A549 (cell line): ENCODE data around the gene FRMD1. TPM values are rescaled to one million over a fixed set of nuclear protein-coding genes. Genes with fewer than 3 reads are reported as not detected.

Source experiments
- ATAC-seq, 2 experiments: fragments of 200-7000 bp in 1 of 2; fragments of >200 bp in 1 of 2; cut with Nextera tagmentation in 1 of 2; cut with Tn5 transposase in 1 of 2; 3 replicates each; pipeline versions ENCODE4 v1.8.0 to v1.9.1; 2018 to 2020; ENCODE audit warnings: mild to moderate bottlenecking in 1 of 2, moderate library complexity in 1 of 2
- CTCF ChIA-PET: fragments of 300-600 bp; sonication (Branson Sonifier 250); formaldehyde crosslinking; extraction: SDS; loops from one replicate; lab custom pipeline; 2021; ENCODE audit warnings: antibody characterized with exemption, inconsistent platforms; lab: Yijun Ruan, JAX
- POLR2A ChIA-PET: fragments of 350-600 bp; formaldehyde crosslinking; extraction: SDS; loops from one replicate; lab custom pipeline; 2021; ENCODE audit warnings: antibody characterized with exemption, inconsistent platforms; lab: Yijun Ruan, JAX
- DNase-seq, 2 experiments: peaks; one replicate each; pipeline versions ENCODE4 v3.0.0 to v3.0.0-alpha.2; 2011 to 2016; ENCODE audit warnings: low read depth in 1 of 2, low spot score in 1 of 2
- FAIRE-seq: peaks from 2 replicates; lab custom pipeline; 2011; peaks lifted over from hg19 to GRCh38; lab: Jason Lieb, UNC
- H3K27ac ChIP-seq, 2 experiments: fragments of >200 bp; sonication (Bioruptor Twin); formaldehyde crosslinking; 3 replicates each; pipeline ENCODE4 v1.5.1; 2016 to 2017
- H3K4me1 ChIP-seq: fragments of >200 bp; sonication (Bioruptor Twin); formaldehyde crosslinking; 3 replicates; pipeline ENCODE4 v1.6.1; 2016
- H3K4me2 ChIP-seq: fragments of >200 bp; sonication (Bioruptor Twin); formaldehyde crosslinking; 3 replicates; pipeline ENCODE4 v1.6.1; 2016
- H3K4me3 ChIP-seq: fragments of >200 bp; sonication (Bioruptor Twin); formaldehyde crosslinking; 3 replicates; pipeline ENCODE4 v1.5.1; 2016
- H3K9me3 ChIP-seq: fragments of >200 bp; sonication (Bioruptor Twin); formaldehyde crosslinking; 3 replicates; pipeline ENCODE4 v1.6.1; 2016
- BHLHE40 ChIP-seq: IDR thresholded peaks from 2 replicates; pipeline ENCODE4 v1.6.1; 2012; ENCODE audit warnings: low read depth, low read length, inconsistent platforms
- CBX2 ChIP-seq: fragments of 200-600 bp; sonication (generic); IDR thresholded peaks from 2 replicates; pipeline ENCODE4 v1.6.1; 2016; ENCODE audit warnings: low read depth, mild to moderate bottlenecking, borderline replicate concordance
- CHD2 ChIP-seq: fragments of 150-350 bp; IDR thresholded peaks from 2 replicates; pipeline ENCODE4 v1.6.1; 2014; ENCODE audit warnings: low read length; ENCODE audit not compliant: partially characterized antibody
- CHD4 ChIP-seq: fragments of 200-600 bp; sonication (generic); IDR thresholded peaks from 2 replicates; pipeline ENCODE4 v1.6.1; 2016; ENCODE audit warnings: antibody characterized with exemption, mild to moderate bottlenecking, borderline replicate concordance
- HDAC2 ChIP-seq: fragments of 200-600 bp; sonication (generic); IDR thresholded peaks from 2 replicates; pipeline ENCODE4 v1.6.1; 2016
- HES2 ChIP-seq: fragments of >200 bp; sonication (Bioruptor Twin); formaldehyde crosslinking; IDR thresholded peaks from 2 replicates; pipeline ENCODE4 v1.6.1; 2016
- HOXA7 ChIP-seq: fragments of 250-450 bp; sonication (Bioruptor Pico); IDR thresholded peaks from 2 replicates; pipeline ENCODE4 v1.5.0; 2020; ENCODE audit warnings: mild to moderate bottlenecking, moderate library complexity
- HOXB13 ChIP-seq: fragments of 250-450 bp; sonication (Bioruptor Pico); IDR thresholded peaks from 2 replicates; pipeline ENCODE4 v1.5.0; 2020; ENCODE audit warnings: low read depth, mild to moderate bottlenecking, moderate library complexity
- HOXB5 ChIP-seq: fragments of 250-450 bp; sonication (Bioruptor Pico); IDR thresholded peaks from 2 replicates; pipeline ENCODE4 v1.5.0; 2020; ENCODE audit warnings: mild to moderate bottlenecking, moderate library complexity
- JUN ChIP-seq, 2 experiments: fragments of >200 bp; sonication (Bioruptor Twin); formaldehyde crosslinking; IDR thresholded peaks; 2 replicates in 1 of 2; 3 replicates in 1 of 2; pipeline ENCODE4 v1.6.1; 2016 to 2017
- JUNB ChIP-seq: fragments of >200 bp; sonication (Bioruptor Twin); formaldehyde crosslinking; IDR thresholded peaks from 2 replicates; pipeline ENCODE4 v1.6.1; 2016
- KDM5A ChIP-seq: fragments of 200-600 bp; sonication (generic); IDR thresholded peaks from 2 replicates; pipeline ENCODE4 v1.6.1; 2016; ENCODE audit warnings: antibody characterized with exemption, mild to moderate bottlenecking
- MAFK ChIP-seq: fragments of 450-650 bp; IDR thresholded peaks from 2 replicates; pipeline ENCODE4 v1.6.1; 2014; ENCODE audit not compliant: partially characterized antibody
- MAX ChIP-seq: IDR thresholded peaks from 2 replicates; pipeline ENCODE4 v1.6.1; 2012
- MAZ ChIP-seq: fragments of 150-350 bp; IDR thresholded peaks from 2 replicates; pipeline ENCODE4 v1.6.1; 2014; ENCODE audit warnings: antibody characterized with exemption, low read depth, low read length, borderline replicate concordance
- MYC ChIP-seq: IDR thresholded peaks from 2 replicates; pipeline ENCODE4 v1.6.1; 2012; ENCODE audit warnings: mild to moderate bottlenecking, inconsistent platforms, low read length, improper control_type of control experiment, borderline replicate concordance
- NPAS2 ChIP-seq: fragments of 250-450 bp; sonication (Bioruptor Pico); IDR thresholded peaks from 2 replicates; pipeline ENCODE4 v1.8.0; 2022; ENCODE audit warnings: mild to moderate bottlenecking, moderate library complexity, borderline replicate concordance
- NR3C1 ChIP-seq: fragments of >200 bp; sonication (Bioruptor Twin); formaldehyde crosslinking; IDR thresholded peaks from 3 replicates; pipeline ENCODE4 v1.6.1; 2017
- POLR2AphosphoS2 ChIP-seq: conservative IDR thresholded peaks from 2 replicates; pipeline ENCODE4 v1.6.1; 2012; ENCODE audit warnings: low read length, improper control_type of control experiment, inconsistent platforms
- RARB ChIP-seq: fragments of 250-450 bp; sonication (Bioruptor Pico); IDR thresholded peaks from 2 replicates; pipeline ENCODE4 v1.8.0; 2021; ENCODE audit warnings: mild to moderate bottlenecking, moderate library complexity
- RCOR1 ChIP-seq: fragments of 150-350 bp; IDR thresholded peaks from 2 replicates; pipeline ENCODE4 v1.6.1; 2014; ENCODE audit warnings: antibody characterized with exemption, low read length, low read depth
- SMC3 ChIP-seq: fragments of >200 bp; sonication (Bioruptor Twin); formaldehyde crosslinking; IDR thresholded peaks from 3 replicates; pipeline ENCODE4 v1.6.1; 2018; ENCODE audit warnings: inconsistent platforms
- TFCP2L1 ChIP-seq: fragments of 250-450 bp; sonication (Bioruptor Pico); IDR thresholded peaks from 2 replicates; pipeline ENCODE4 v1.5.0; 2021; ENCODE audit warnings: mild to moderate bottlenecking
- ZC3H11A ChIP-seq: fragments of 450-650 bp; IDR thresholded peaks from 2 replicates; pipeline ENCODE4 v1.6.1; 2014; ENCODE audit warnings: antibody characterized with exemption, mild to moderate bottlenecking
- ZFP36 ChIP-seq: fragments of 450-650 bp; IDR thresholded peaks from 2 replicates; pipeline ENCODE4 v1.6.1; 2014; ENCODE audit warnings: borderline replicate concordance; ENCODE audit not compliant: partially characterized antibody
- WGBS: methylation state at CpG from one replicate; pipeline ENCODE4 v1.1.6; 2017; ENCODE audit errors: missing lambda C conversion rate; 5-methylcytosine and 5-hydroxymethylcytosine counted together
- polyA plus RNA-seq, 4 experiments: library from polyadenylated mRNA; depleted of rRNA in 3 of 4; stranded (reverse); fragments of >200 nt; fragmentation: RNase III in 1 of 4; extraction: RNeasy Plus Mini Kit Qiagen cat#74134 plus additional on column Dnase treatment in 1 of 4; gene quantifications; 2 replicates in 3 of 4; 3 replicates in 1 of 4; pipeline ENCODE4 v1.2.3, GENCODE V29; 2011 to 2017
- TF ChIP-seq, protein P1 (sequence below): fragments of 250-450 bp; sonication (Bioruptor Pico); IDR thresholded peaks from 2 replicates; pipeline ENCODE4 v1.5.0; 2021; ENCODE audit warnings: mild to moderate bottlenecking, moderate library complexity, borderline replicate concordance
- TF ChIP-seq, protein P2 (sequence below): fragments of 250-450 bp; sonication (Bioruptor Pico); IDR thresholded peaks from 2 replicates; pipeline ENCODE4 v1.5.0; 2020; ENCODE audit warnings: low read depth, mild to moderate bottlenecking, moderate library complexity

Gene FRMD1
- polyA plus RNA-seq, 2 of the 4 experiments (the other 2 are of a cell fraction), result not detected

GRCh38 chr6:168086066-168086465 lies 7.1 kb upstream of the FRMD1 start:
- ATAC-seq (no peak), DNase-seq (no peak), FAIRE-seq (no peak)
- ChIA-PET CTCF (no interaction called here), POLR2A (no interaction called here)
- 38% methylated on average over 3 of the region's 10 CpGs for WGBS
- Histone ChIP-seq H3K4me2 (no peak overlapping the region), H3K4me1 (no peaks in the 10 kb centered on the region), H3K27ac (no peak overlapping the region), H3K9me3 (no peaks in the 10 kb centered on the region), H3K4me3 (no peak overlapping the region)
- no peak for TF ChIP-seq TFCP2L1 (CRISPR knock-in tag)

- ATAC-seq (no peak), FAIRE-seq (no peak), DNase-seq (no peak)
- WGBS, result 66% methylated on average over 17 of the region's 19 CpGs
- Histone ChIP-seq H3K4me2 (no peak overlapping the region), H3K27ac (no peak overlapping the region), H3K4me1 (no peaks in the 10 kb centered on the region), H3K9me3 (no peaks in the 10 kb centered on the region), H3K4me3 (no peak overlapping the region)
- POLR2A ChIA-PET, result no interaction called here
- TF ChIP-seq ZFP36, result no peak
- TF ChIP-seq HDAC2, result no peak
- TF ChIP-seq, protein P1, sequence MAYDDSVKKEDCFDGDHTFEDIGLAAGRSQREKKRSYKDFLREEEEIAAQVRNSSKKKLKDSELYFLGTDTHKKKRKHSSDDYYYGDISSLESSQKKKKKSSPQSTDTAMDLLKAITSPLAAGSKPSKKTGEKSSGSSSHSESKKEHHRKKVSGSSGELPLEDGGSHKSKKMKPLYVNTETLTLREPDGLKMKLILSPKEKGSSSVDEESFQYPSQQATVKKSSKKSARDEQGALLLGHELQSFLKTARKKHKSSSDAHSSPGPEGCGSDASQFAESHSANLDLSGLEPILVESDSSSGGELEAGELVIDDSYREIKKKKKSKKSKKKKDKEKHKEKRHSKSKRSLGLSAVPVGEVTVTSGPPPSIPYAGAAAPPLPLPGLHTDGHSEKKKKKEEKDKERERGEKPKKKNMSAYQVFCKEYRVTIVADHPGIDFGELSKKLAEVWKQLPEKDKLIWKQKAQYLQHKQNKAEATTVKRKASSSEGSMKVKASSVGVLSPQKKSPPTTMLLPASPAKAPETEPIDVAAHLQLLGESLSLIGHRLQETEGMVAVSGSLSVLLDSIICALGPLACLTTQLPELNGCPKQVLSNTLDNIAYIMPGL (CRISPR knock-in tag), result no peak
- no peak for TF ChIP-seq POLR2AphosphoS2
- TF ChIP-seq NPAS2 (CRISPR knock-in tag), result no peak
- no peak for TF ChIP-seq CBX2
- no peak for TF ChIP-seq HOXB5 (CRISPR knock-in tag)
- TF ChIP-seq, protein P2, sequence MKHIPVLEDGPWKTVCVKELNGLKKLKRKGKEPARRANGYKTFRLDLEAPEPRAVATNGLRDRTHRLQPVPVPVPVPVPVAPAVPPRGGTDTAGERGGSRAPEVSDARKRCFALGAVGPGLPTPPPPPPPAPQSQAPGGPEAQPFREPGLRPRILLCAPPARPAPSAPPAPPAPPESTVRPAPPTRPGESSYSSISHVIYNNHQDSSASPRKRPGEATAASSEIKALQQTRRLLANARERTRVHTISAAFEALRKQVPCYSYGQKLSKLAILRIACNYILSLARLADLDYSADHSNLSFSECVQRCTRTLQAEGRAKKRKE (CRISPR knock-in tag), result no peak
- CTCF ChIA-PET, result no interaction called here
Measured at GRCh38 chr6:168084465-168085160, 5.6 kb upstream of the FRMD1 start.

DNA sequence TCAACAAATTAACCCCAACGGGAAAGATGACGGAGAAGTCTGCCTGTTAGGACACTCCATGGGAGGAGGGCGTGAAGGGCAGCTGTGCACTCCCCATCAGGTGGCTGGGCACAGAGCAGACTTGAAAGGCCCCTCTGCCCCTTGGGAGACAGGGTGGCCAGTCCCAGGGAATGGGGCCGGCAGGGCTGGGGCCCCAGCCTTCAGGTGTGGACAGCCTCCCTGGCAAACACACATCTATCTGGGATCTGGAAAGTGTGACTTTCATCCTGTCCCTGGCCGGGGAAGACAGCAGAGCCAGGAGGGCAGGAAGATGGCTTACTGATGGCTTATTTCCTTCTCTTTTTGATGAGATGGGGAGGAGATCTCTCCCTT lies 4.5 kb upstream of the FRMD1 start:
- no peaks in the 10 kb centered on the region for H3K4me1 ChIP-seq
- H3K9me3 ChIP-seq, result no peaks in the 10 kb centered on the region
- DNase-seq (no peak), ATAC-seq (0 out of 6 replicates have a peak, but pooled peaks of 1 of the 2 experiments have one; percentile 15)
- POLR2A ChIA-PET, result no interaction called here
- H3K4me3 ChIP-seq, result no peak overlapping the region
- H3K27ac ChIP-seq, result no peak overlapping the region
- no peak for TF ChIP-seq BHLHE40
- TF ChIP-seq KDM5A, result no peak
- no peak for TF ChIP-seq CHD2
- no peak for TF ChIP-seq HES2
- TF ChIP-seq, all 56 proteins: peak for 0
- 57% methylated on average over 5 of the region's 5 CpGs for WGBS
- CTCF ChIA-PET, result interaction anchor here (0.6 kb wide), 1 partner anchor 167 kb away, joined by 4 read pairs; no protein-coding TSS in a partner anchor
- no peak overlapping the region for H3K4me2 ChIP-seq
- FAIRE-seq, result no peak

- no peak for DNase-seq
- TF ChIP-seq HOXA7 (CRISPR knock-in tag), result no peak
- TF ChIP-seq ZC3H11A, result no peak
- no peak for TF ChIP-seq RARB (CRISPR knock-in tag)
- no peak for TF ChIP-seq MAFK
- no peak for TF ChIP-seq MAZ
- no peak for TF ChIP-seq CHD4
- no peak for TF ChIP-seq NR3C1
- TF ChIP-seq HOXB13, result no peak
- no peak for TF ChIP-seq JUNB
- TF ChIP-seq RCOR1, result no peak
- no peak for TF ChIP-seq JUN (IDR thresholded peaks at IDR 0.05)
- TF ChIP-seq SMC3, result no peak
- TF ChIP-seq MYC, result no peak
- no peak for TF ChIP-seq MAX
- H3K4me3 ChIP-seq, result no peak overlapping the region
- FAIRE-seq, result no peak
- H3K9me3 ChIP-seq, result no peaks in the 10 kb centered on the region
- ChIA-PET POLR2A (no interaction called here), CTCF (interaction anchor here (0.9 kb wide), 1 partner anchor 49 kb away, joined by 4 read pairs; no protein-coding TSS in a partner anchor)
- WGBS, result 40% methylated on average over 8 of the region's 17 CpGs
- no peak overlapping the region for H3K4me2 ChIP-seq
- H3K4me1 ChIP-seq, result no peaks in the 10 kb centered on the region
- H3K27ac ChIP-seq, result no peak overlapping the region
- ATAC-seq, result no peak
Measured at GRCh38 chr6:168082860-168083513, 4.0 kb upstream of the FRMD1 start.
